ENCODE measurements around the gene CACNA2D1. TPM values are rescaled to one million over a fixed set of nuclear protein-coding genes. Genes with fewer than 3 reads are reported as not detected.

CACNA2D1 gene
- total RNA-seq, 1 donor from 2014 or later = 1.5 TPM

- Histone ChIP-seq H3K27me3 (no peaks in the 10 kb centered on the region), H4K20me1 (ENCODE audit: low read depth) (no peaks in the 10 kb centered on the region), H3K79me2 (ENCODE audit: low read depth) (no peaks in the 10 kb centered on the region), H3K27ac (no peak overlapping the region), H3K36me3 (no peaks in the 10 kb centered on the region), H2AFZ (replicated peaks) (no peak overlapping the region), H3K4me2 (no peak overlapping the region), H3K4me3 (no peak overlapping the region), H3F3A (ENCODE audit: low read depth) (no peaks in the 10 kb centered on the region), H3K4me1 (no peaks in the 10 kb centered on the region), H3K9ac (no peak overlapping the region), H3K9me3 (ENCODE audit: low read depth) (no peaks in the 10 kb centered on the region)
- H3K4me3 Mint-ChIP-seq = no peak overlapping the region
- H3K36me3 Mint-ChIP-seq = peaks cover 3% of the 10 kb centered on the region
- H3K27me3 Mint-ChIP-seq (ENCODE audit: insufficient read depth, low read depth) = peaks cover 2% of the 10 kb centered on the region
- H3K9me3 Mint-ChIP-seq = no peaks in the 10 kb centered on the region
- H3K27ac Mint-ChIP-seq = no peak overlapping the region
- peaks cover 4% of the 10 kb centered on the region for H3K4me1 Mint-ChIP-seq
- no peak for TF ChIP-seq EZH2 (IDR thresholded peaks at IDR 0.05)
- TF ChIP-seq CTCF (IDR thresholded peaks at IDR 0.05) = no peak
- TF ChIP-seq EZH2phosphoT487 (IDR thresholded peaks at IDR 0.05) = no peak
- no peak for DNase-seq (ENCODE audit: low spot score)
Observed at GRCh38 chr7:82249979-82250378, 193.6 kb downstream of the CACNA2D1 start.

- H3F3A ChIP-seq (ENCODE audit: low read depth) = no peaks in the 10 kb centered on the region
- H3K27me3 Mint-ChIP-seq (ENCODE audit: insufficient read depth, low read depth) = peaks cover 2% of the 10 kb centered on the region
- peaks cover 3% of the 10 kb centered on the region for H3K36me3 Mint-ChIP-seq
- no peak overlapping the region for H3K4me2 ChIP-seq
- peak; percentile 32 for DNase-seq (ENCODE audit: low spot score)
- no peaks in the 10 kb centered on the region for H3K9me3 ChIP-seq (ENCODE audit: low read depth)
- H3K79me2 ChIP-seq (ENCODE audit: low read depth) = no peaks in the 10 kb centered on the region
- no peaks in the 10 kb centered on the region for H3K9me3 Mint-ChIP-seq
- H3K27ac Mint-ChIP-seq = no peak overlapping the region
- TF ChIP-seq EZH2 (IDR thresholded peaks at IDR 0.05) (no peak), CTCF (IDR thresholded peaks at IDR 0.05) (peak; percentile 60)
- H3K27ac ChIP-seq = no peak overlapping the region
- H3K4me1 ChIP-seq = no peaks in the 10 kb centered on the region
- H3K4me3 ChIP-seq = no peak overlapping the region
- no peaks in the 10 kb centered on the region for H3K27me3 ChIP-seq
- no peak overlapping the region for H3K4me3 Mint-ChIP-seq
- H4K20me1 ChIP-seq (ENCODE audit: low read depth) = no peaks in the 10 kb centered on the region
- peaks cover 6% of the 10 kb centered on the region for H3K4me1 Mint-ChIP-seq
- H2AFZ ChIP-seq (replicated peaks) = no peak overlapping the region
- H3K36me3 ChIP-seq = no peaks in the 10 kb centered on the region
- H3K9ac ChIP-seq = no peak overlapping the region
Observed at GRCh38 chr7:82247814-82248433, 195.7 kb downstream of the CACNA2D1 start.

GRCh38 chr7:82244947-82245517 is 198.5 kb downstream of the CACNA2D1 start:
- Histone ChIP-seq H3K4me1 (no peaks in the 10 kb centered on the region), H3K9me3 (ENCODE audit: low read depth) (no peaks in the 10 kb centered on the region), H3K4me2 (no peak overlapping the region), H4K20me1 (ENCODE audit: low read depth) (no peaks in the 10 kb centered on the region), H3K9ac (no peak overlapping the region), H2AFZ (replicated peaks) (no peak overlapping the region), H3K27me3 (no peaks in the 10 kb centered on the region), H3K4me3 (no peak overlapping the region), H3F3A (ENCODE audit: low read depth) (no peaks in the 10 kb centered on the region), H3K36me3 (no peaks in the 10 kb centered on the region), H3K79me2 (ENCODE audit: low read depth) (no peaks in the 10 kb centered on the region), H3K27ac (no peak overlapping the region)
- no peak for DNase-seq (ENCODE audit: low spot score)
- Mint-ChIP-seq H3K36me3 (peaks cover 1% of the 10 kb centered on the region), H3K27me3 (ENCODE audit: insufficient read depth, low read depth) (peaks cover 2% of the 10 kb centered on the region), H3K4me1 (peaks cover 12% of the 10 kb centered on the region), H3K27ac (no peak overlapping the region), H3K4me3 (no peak overlapping the region), H3K9me3 (no peaks in the 10 kb centered on the region)
- TF ChIP-seq EZH2phosphoT487 (IDR thresholded peaks at IDR 0.05) (no peak), CTCF (IDR thresholded peaks at IDR 0.05) (no peak), EZH2 (IDR thresholded peaks at IDR 0.05) (no peak)

Data from neural progenitor cell (in vitro differentiated cells).